Measurements from ENCODE around the gene HCAR1.
"Not testable (repeated sequence)": the region's sequence is repeated elsewhere in the genome, so short reads cannot be mapped to it uniquely, and the experiment has no call there.

The HCAR1 gene

DNA sequence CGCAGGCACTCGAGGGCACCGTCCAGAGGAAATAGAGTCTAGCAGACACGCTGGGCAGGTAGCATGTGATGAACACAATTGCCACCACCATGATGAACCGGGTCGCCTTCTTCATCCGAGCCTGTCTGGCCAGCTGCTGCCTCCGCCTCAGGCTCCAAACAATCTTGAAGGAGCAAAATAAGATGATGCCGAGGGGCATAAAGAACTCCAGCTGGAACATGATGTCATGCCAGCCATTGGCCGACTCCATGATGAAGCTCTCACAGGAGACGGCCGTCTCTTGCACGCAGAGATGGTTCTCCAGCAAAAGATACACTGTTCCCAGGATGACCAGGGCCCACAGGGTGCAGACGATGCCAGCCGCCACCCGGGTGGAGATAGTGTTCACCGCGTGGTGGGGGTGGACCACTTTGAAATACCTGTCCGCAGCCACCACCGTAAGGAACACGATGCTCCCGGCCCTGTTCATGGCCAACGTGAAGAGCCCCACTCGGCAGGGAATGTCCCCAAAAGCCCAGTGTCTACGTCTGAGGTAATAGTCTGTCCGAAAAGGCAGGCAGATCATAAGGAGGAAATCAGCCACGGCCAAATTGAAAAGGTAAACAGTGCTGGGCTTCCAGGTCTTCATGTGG is 945 bp downstream of the HCAR1 start:
- TF ChIP-seq GATA2 (IDR thresholded peaks at IDR 0.05; ENCODE audit: low read depth, low read length) (no peak), GATA3 (IDR thresholded peaks at IDR 0.05; ENCODE audit: low read depth, low read length) (no peak)

GRCh38 chr12:122726080-122726558 is 4.5 kb downstream of the HCAR1 start:
- TF ChIP-seq GATA3 (IDR thresholded peaks at IDR 0.05; ENCODE audit: low read depth, low read length): no peak
- no peak for TF ChIP-seq GATA2 (IDR thresholded peaks at IDR 0.05; ENCODE audit: low read depth, low read length)

GRCh38 chr12:122725452-122726079 is 5.1 kb downstream of the HCAR1 start:
- no peak for TF ChIP-seq GATA2 (IDR thresholded peaks at IDR 0.05; ENCODE audit: low read depth, low read length)
- no peak for TF ChIP-seq GATA3 (IDR thresholded peaks at IDR 0.05; ENCODE audit: low read depth, low read length)

DNA sequence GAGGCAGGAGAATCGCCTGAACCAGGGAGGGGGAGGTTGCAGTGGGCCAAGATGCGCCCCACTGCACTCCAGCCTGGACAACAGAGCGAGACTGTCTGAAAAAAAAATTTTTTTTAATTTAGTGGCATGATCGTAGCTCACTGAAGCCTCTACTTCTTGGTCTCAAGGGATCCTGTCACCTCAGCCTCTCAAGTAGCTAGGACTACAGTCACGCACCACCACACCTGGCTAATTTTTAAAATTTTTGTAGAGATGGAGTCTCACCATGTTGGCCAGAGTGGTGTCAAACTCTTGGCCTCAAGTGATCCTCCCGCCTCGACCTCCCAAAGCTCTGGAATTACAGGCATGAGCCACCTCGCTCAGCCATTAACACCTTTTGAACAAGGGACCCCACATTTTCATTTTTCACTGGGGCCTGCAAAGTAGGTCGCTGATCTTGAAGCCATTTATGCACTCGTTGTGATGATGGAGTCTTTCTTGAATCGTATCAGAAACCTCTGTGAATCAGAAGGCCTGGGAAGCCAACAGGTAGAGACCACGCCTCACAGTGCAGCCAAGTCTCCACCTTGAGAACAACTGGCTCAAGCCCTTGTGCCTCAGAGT is 5.9 kb downstream of the HCAR1 start:
- no peak for TF ChIP-seq GATA3 (IDR thresholded peaks at IDR 0.05; ENCODE audit: low read depth, low read length)
- TF ChIP-seq GATA2 (IDR thresholded peaks at IDR 0.05; ENCODE audit: low read depth, low read length): no peak

DNA sequence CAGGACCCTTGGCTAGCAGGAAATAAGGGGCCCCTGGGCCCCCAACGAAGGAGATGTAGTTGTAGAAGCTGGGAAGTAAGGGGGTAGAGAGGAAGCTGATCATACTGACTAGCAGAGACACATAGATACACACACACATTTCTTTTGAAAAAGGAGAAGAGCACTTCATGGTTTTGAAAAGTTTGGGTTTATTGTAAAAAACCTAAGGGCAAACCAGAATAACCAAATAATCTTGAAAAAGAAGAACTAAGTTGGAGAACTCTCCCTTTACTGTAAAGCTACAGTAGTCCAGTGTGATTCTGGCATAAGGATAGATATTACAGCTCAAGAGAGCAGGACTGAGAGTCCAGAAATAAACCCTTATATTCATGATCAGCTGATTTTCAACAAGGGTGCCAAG is 8.3 kb downstream of the HCAR1 start:
- TF ChIP-seq GATA3 (IDR thresholded peaks at IDR 0.05; ENCODE audit: low read depth, low read length): no peak
- TF ChIP-seq GATA2 (IDR thresholded peaks at IDR 0.05; ENCODE audit: low read depth, low read length): no peak

DNA sequence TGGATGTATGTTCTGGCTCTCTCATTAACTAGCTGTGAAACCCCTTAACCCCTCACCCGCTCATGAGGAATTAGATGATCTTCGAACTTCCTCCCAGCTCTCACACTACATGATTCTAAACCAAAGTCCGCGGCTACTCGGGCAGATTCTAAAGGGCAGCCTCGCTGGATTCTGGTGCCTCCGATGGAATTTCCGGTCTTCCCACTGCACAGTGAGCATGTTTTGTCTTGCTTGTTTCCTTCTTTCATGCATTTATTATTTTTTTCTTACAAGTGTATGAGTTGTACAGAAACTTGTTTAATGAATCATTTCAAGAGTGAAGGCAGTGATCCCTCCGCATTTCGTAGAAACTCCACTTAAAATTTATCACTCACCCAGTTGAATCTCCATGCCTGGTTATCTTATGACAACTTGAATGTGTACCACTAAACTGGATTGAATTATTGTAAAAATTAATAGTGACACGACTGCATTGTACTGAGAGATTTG is 9.5 kb downstream of the HCAR1 start:
- TF ChIP-seq GATA3 (IDR thresholded peaks at IDR 0.05; ENCODE audit: low read depth, low read length): no peak
- no peak for TF ChIP-seq GATA2 (IDR thresholded peaks at IDR 0.05; ENCODE audit: low read depth, low read length)

DNA sequence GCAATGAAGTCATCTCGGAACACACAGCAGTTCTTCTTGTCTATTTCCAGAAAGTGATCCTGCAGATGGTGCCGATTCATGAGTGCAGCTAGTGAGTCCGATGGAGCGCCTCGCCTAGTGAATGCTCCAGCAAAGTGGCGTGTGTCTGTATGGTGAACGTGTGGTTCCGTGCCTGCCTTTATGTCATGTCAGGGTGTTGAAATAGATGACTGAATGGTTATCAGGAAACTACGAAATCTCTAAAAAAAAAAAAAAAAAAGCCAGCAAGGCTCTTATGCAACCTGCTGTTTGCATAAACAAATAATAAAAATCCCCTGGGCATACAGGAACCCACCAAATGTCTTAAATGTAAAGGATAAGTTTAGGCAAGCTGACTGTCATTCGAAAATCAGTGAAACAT is 14.0 kb downstream of the HCAR1 start, which contains the start of gene HCAR3:
TSS of gene HCAR3 (minus strand) at position 154 of the 400 bp plus-strand sequence. CDS start at position 80, 74 bp downstream.
- not testable (repeated sequence) for TF ChIP-seq GATA2, GATA3 (IDR thresholded peaks at IDR 0.05; ENCODE audit: low read depth, low read length)

- 0 out of 2 replicates have a peak, but pooled peaks have one; percentile 13 for TF ChIP-seq GATA2 (IDR thresholded peaks at IDR 0.05; ENCODE audit: low read depth, low read length)
These were observed 20.3 kb downstream of the HCAR1 start for GRCh38 chr12:122710341-122710740.

GRCh38 chr12:122702890-122703611 is 27.6 kb downstream of the HCAR1 start, which contains the start of gene HCAR2:
HCAR2 (minus strand) TSS chr12:122703357; CDS start chr12:122703283, 74 bp downstream.
- not testable (repeated sequence) for TF ChIP-seq GATA2, GATA3 (IDR thresholded peaks at IDR 0.05; ENCODE audit: low read depth, low read length)

- TF ChIP-seq GATA3 (IDR thresholded peaks at IDR 0.05; ENCODE audit: low read depth, low read length) (no peak), GATA2 (IDR thresholded peaks at IDR 0.05; ENCODE audit: low read depth, low read length) (no peak)
These were observed 39.1 kb downstream of the HCAR1 start for GRCh38 chr12:122691566-122691965.

GRCh38 chr12:122688291-122688690 is 42.4 kb downstream of the HCAR1 start:
- TF ChIP-seq GATA2 (IDR thresholded peaks at IDR 0.05; ENCODE audit: low read depth, low read length) (no peak), GATA3 (IDR thresholded peaks at IDR 0.05; ENCODE audit: low read depth, low read length) (no peak)

- TF ChIP-seq GATA3 (IDR thresholded peaks at IDR 0.05; ENCODE audit: low read depth, low read length) (no peak), GATA2 (IDR thresholded peaks at IDR 0.05; ENCODE audit: low read depth, low read length) (no peak)
These were observed 43.6 kb downstream of the HCAR1 start for GRCh38 chr12:122687086-122687485.

- no peak for TF ChIP-seq GATA3 (IDR thresholded peaks at IDR 0.05; ENCODE audit: low read depth, low read length)
- no peak for TF ChIP-seq GATA2 (IDR thresholded peaks at IDR 0.05; ENCODE audit: low read depth, low read length)
These were observed 44.1 kb downstream of the HCAR1 start for GRCh38 chr12:122686538-122686937.

DNA sequence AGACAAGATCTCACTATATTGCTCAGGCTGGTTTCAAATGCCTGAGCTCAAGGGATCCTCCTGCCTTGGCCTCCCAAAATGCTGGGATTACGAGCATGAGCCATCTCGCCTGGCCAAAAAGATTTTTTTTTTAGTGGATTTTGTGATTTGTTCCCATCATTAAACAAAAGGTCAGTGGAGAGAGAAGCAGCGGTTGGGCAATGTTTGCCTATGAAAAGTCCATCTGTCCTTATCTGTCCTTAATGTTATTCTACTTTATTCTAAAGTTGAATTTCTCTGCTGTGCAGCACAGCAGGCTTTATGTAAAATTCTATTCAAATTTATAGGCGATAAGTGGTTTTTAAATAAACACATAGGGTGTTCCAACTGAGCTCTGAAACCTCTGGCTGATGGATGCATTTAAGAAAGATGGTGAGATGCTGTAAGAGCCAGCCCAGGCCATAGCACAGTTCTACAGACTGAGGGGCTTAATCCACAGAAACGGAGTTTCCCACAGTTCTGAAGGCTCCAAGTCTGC is 46.3 kb downstream of the HCAR1 start:
- TF ChIP-seq GATA2 (IDR thresholded peaks at IDR 0.05; ENCODE audit: low read depth, low read length): no peak
- TF ChIP-seq GATA3 (IDR thresholded peaks at IDR 0.05; ENCODE audit: low read depth, low read length): no peak

All from SH-SY5Y (cell line).